Mesenchymal stem cell (in vitro differentiated cells and primary cell): ENCODE data around the gene OTX2.

Experiments
- DNase-seq: peaks from one replicate; pipeline ENCODE4 v3.0.0-alpha.2; 2013
- H2AFZ ChIP-seq: one replicate; pipeline ENCODE4 v1.6.1; 2013; ENCODE audit warnings: low read depth, mild to moderate bottlenecking, control low read depth, inconsistent platforms, low read length, moderate library complexity
- H2AK5ac ChIP-seq: 2 replicates; pipeline ENCODE4 v1.6.1; 2013; ENCODE audit warnings: low read length, moderate library complexity, mild to moderate bottlenecking, inconsistent platforms; ENCODE audit not compliant: severe bottlenecking
- H2BK120ac ChIP-seq: one replicate; pipeline ENCODE4 v1.6.1; 2013; ENCODE audit warnings: low read depth, mild to moderate bottlenecking, inconsistent platforms, low read length, moderate library complexity
- H2BK12ac ChIP-seq, 2 experiments: one replicate each; pipeline ENCODE4 v1.6.1; 2013; ENCODE audit warnings: inconsistent platforms in 2 of 2, low read length in 2 of 2, mild to moderate bottlenecking in 2 of 2, moderate library complexity in 2 of 2, control low read depth in 1 of 2
- H2BK15ac ChIP-seq: one replicate; pipeline ENCODE4 v1.6.1; 2013; ENCODE audit warnings: mild to moderate bottlenecking, low read depth, inconsistent platforms; ENCODE audit not compliant: poor library complexity, severe bottlenecking
- H2BK5ac ChIP-seq: 2 replicates; pipeline ENCODE4 v1.6.1; 2013; ENCODE audit warnings: low read depth, mild to moderate bottlenecking, low read length, control low read depth, inconsistent platforms; ENCODE audit not compliant: poor library complexity, severe bottlenecking
- H3K14ac ChIP-seq, 2 experiments: one replicate each; pipeline ENCODE4 v1.6.1; 2013; ENCODE audit warnings: inconsistent platforms in 2 of 2, low read length in 2 of 2, control low read depth in 1 of 2, mild to moderate bottlenecking in 1 of 2, moderate library complexity in 1 of 2
- H3K18ac ChIP-seq, 2 experiments: one replicate each; pipeline ENCODE4 v1.6.1; 2013; ENCODE audit warnings: inconsistent platforms in 2 of 2, low read length in 2 of 2, control low read depth in 1 of 2, low read depth in 1 of 2, mild to moderate bottlenecking in 1 of 2
- H3K23ac ChIP-seq, 2 experiments: one replicate each; pipeline ENCODE4 v1.6.1; 2013; ENCODE audit warnings: inconsistent platforms in 2 of 2, low read length in 2 of 2, mild to moderate bottlenecking in 2 of 2, moderate library complexity in 2 of 2, control low read depth in 1 of 2
- H3K27ac ChIP-seq: 2 replicates; pipeline ENCODE4 v1.5.1; 2013; ENCODE audit warnings: mild to moderate bottlenecking, moderate library complexity, low read length, control low read depth, inconsistent platforms; ENCODE audit not compliant: poor library complexity, severe bottlenecking
- H3K27me3 ChIP-seq, 2 experiments: 2 replicates each; pipeline versions ENCODE4 v1.6.1 to v1.7.0; 2013; ENCODE audit warnings: low read length in 2 of 2, mild to moderate bottlenecking in 2 of 2, moderate library complexity in 2 of 2, control low read depth in 1 of 2, inconsistent platforms in 1 of 2; ENCODE audit not compliant: control insufficient read depth in 1 of 2, insufficient read depth in 1 of 2
- H3K36me3 ChIP-seq, 2 experiments: 2 replicates each; pipeline versions ENCODE4 v1.6.1 to v1.7.0; 2013; ENCODE audit warnings: low read length in 2 of 2, control low read depth in 1 of 2, inconsistent platforms in 1 of 2, low read depth in 1 of 2, mild to moderate bottlenecking in 1 of 2; ENCODE audit not compliant: insufficient read depth in 2 of 2, control insufficient read depth in 1 of 2
- H3K4ac ChIP-seq, 2 experiments: one replicate each; pipeline ENCODE4 v1.6.1; 2013; ENCODE audit warnings: inconsistent platforms in 2 of 2, low read length in 2 of 2, mild to moderate bottlenecking in 2 of 2, moderate library complexity in 2 of 2, control low read depth in 1 of 2, low read depth in 1 of 2
- H3K4me1 ChIP-seq: 2 replicates; pipeline ENCODE4 v1.6.1; 2013; ENCODE audit warnings: low read depth, low read length, control low read depth; ENCODE audit not compliant: control insufficient read depth, insufficient read depth
- H3K4me2 ChIP-seq: 2 replicates; pipeline ENCODE4 v1.6.1; 2013; ENCODE audit warnings: low read length, mild to moderate bottlenecking, inconsistent platforms; ENCODE audit not compliant: poor library complexity, severe bottlenecking
- H3K4me3 ChIP-seq, 2 experiments: 2 replicates each; pipeline versions ENCODE4 v1.5.1 to v1.7.0; 2013; ENCODE audit warnings: low read length in 2 of 2, mild to moderate bottlenecking in 2 of 2, control low read depth in 1 of 2, low read depth in 1 of 2; ENCODE audit not compliant: insufficient read depth in 1 of 2
- H3K79me1 ChIP-seq: replicated peaks from 2 replicates; pipeline ENCODE4 v1.6.1; 2013; ENCODE audit warnings: mild to moderate bottlenecking, control low read depth, low read length, inconsistent platforms; ENCODE audit not compliant: poor library complexity, severe bottlenecking
- H3K9ac ChIP-seq: 2 replicates; pipeline ENCODE4 v1.7.0; 2013; ENCODE audit warnings: mild to moderate bottlenecking, low read length, moderate library complexity
- H3K9me3 ChIP-seq: 2 replicates; pipeline ENCODE4 v1.7.0; 2013; ENCODE audit warnings: mild to moderate bottlenecking, low read length; ENCODE audit not compliant: control insufficient read depth
- H4K8ac ChIP-seq: one replicate; pipeline ENCODE4 v1.6.1; 2013; ENCODE audit warnings: inconsistent platforms, mild to moderate bottlenecking, low read length, moderate library complexity
- H4K91ac ChIP-seq: one replicate; pipeline ENCODE4 v1.6.1; 2013; ENCODE audit warnings: mild to moderate bottlenecking, low read length, inconsistent platforms
- WGBS: methylation state at CpG from one replicate; pipeline ENCODE4 v1.1.7; 2013; ENCODE audit warnings: mixed read lengths; 5-methylcytosine and 5-hydroxymethylcytosine counted together

The OTX2 gene

GRCh38 chr14:56770512-56770911, 39.8 kb downstream of the OTX2 start:
- Histone ChIP-seq H3K9me3 (no peaks in the 10 kb centered on the region), H3K14ac (no peak overlapping the region), H3K18ac (no peak overlapping the region), H3K36me3 (no peaks in the 10 kb centered on the region), H4K91ac (no peak overlapping the region), H3K4me3 (no peak overlapping the region), H2AFZ (no peak overlapping the region), H3K4ac (no peak overlapping the region), H3K79me1 (no peaks in the 10 kb centered on the region), H3K27ac (no peak overlapping the region), H2BK15ac (no peak overlapping the region), H3K23ac (no peak overlapping the region), H3K4me2 (no peak overlapping the region), H2BK120ac (no peak overlapping the region), H2BK12ac (no peak overlapping the region), H3K27me3 (no peaks in the 10 kb centered on the region), H2BK5ac (no peak overlapping the region), H3K4me1 (no peaks in the 10 kb centered on the region), H4K8ac (no peak overlapping the region), H3K9ac (no peak overlapping the region), H2AK5ac (no peak overlapping the region)
- no peak for DNase-seq

GRCh38 chr14:56760164-56760914, 49.9 kb downstream of the OTX2 start:
- H3K14ac ChIP-seq = no peak overlapping the region
- DNase-seq = no peak
- H3K27ac ChIP-seq = no peak overlapping the region
- H3K4me3 ChIP-seq = no peak overlapping the region
- H3K4ac ChIP-seq = no peak overlapping the region
- H2BK120ac ChIP-seq = no peak overlapping the region
- H3K18ac ChIP-seq = no peak overlapping the region
- H2BK12ac ChIP-seq = no peak overlapping the region
- H3K9ac ChIP-seq = no peak overlapping the region
- no peak overlapping the region for H3K4me2 ChIP-seq
- no peaks in the 10 kb centered on the region for H3K36me3 ChIP-seq
- H3K27me3 ChIP-seq = no peaks in the 10 kb centered on the region
- H2AK5ac ChIP-seq = no peak overlapping the region
- H3K9me3 ChIP-seq = no peaks in the 10 kb centered on the region
- H4K91ac ChIP-seq = no peak overlapping the region
- peaks cover 1% of the 10 kb centered on the region for H3K4me1 ChIP-seq
- no peaks in the 10 kb centered on the region for H3K79me1 ChIP-seq
- H3K23ac ChIP-seq = no peak overlapping the region
- no peak overlapping the region for H2BK15ac ChIP-seq
- no peak overlapping the region for H2BK5ac ChIP-seq
- H4K8ac ChIP-seq = no peak overlapping the region
- no peak overlapping the region for H2AFZ ChIP-seq
- 49% methylated on average over 3 of the region's 6 CpGs for WGBS

DNA sequence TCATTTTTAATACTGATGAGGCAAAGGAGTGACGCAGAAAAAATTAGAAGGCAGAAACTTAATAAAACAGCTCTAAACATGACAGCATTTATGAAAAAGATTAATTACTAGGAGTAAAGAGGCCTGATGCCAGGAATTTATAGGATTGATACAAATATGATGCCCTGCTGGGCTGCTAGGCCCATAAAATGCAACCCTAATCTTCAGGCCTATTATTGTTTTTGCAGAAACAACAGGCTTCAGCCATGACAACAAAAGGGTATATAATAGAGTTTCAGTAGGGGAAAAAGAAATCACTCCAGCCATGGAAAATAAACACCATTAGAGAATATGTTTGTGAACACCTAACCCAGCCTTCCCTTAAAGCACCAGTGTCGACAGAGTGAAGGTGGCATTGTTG, 50.6 kb downstream of the OTX2 start:
- no peak overlapping the region for H2BK15ac ChIP-seq
- H2BK12ac ChIP-seq = no peak overlapping the region
- no peak overlapping the region for H2AK5ac ChIP-seq
- H3K4me1 ChIP-seq = no peaks in the 10 kb centered on the region
- H4K91ac ChIP-seq = no peak overlapping the region
- H2BK120ac ChIP-seq = no peak overlapping the region
- no peak overlapping the region for H3K23ac ChIP-seq
- no peaks in the 10 kb centered on the region for H3K36me3 ChIP-seq
- WGBS = no CpG with 5 or more reads among the region's 2 CpGs
- DNase-seq = no peak
- no peak overlapping the region for H4K8ac ChIP-seq
- no peak overlapping the region for H3K4ac ChIP-seq
- H3K9ac ChIP-seq = no peak overlapping the region
- H3K27me3 ChIP-seq = no peaks in the 10 kb centered on the region
- no peak overlapping the region for H2AFZ ChIP-seq
- no peak overlapping the region for H3K27ac ChIP-seq
- no peaks in the 10 kb centered on the region for H3K9me3 ChIP-seq
- no peak overlapping the region for H3K18ac ChIP-seq
- H2BK5ac ChIP-seq = no peak overlapping the region
- no peak overlapping the region for H3K4me2 ChIP-seq
- no peak overlapping the region for H3K4me3 ChIP-seq
- no peak overlapping the region for H3K14ac ChIP-seq
- H3K79me1 ChIP-seq = no peaks in the 10 kb centered on the region

GRCh38 chr14:56759094-56759493, 51.2 kb downstream of the OTX2 start:
- H3K4me1 ChIP-seq = no peaks in the 10 kb centered on the region
- H2BK5ac ChIP-seq = no peak overlapping the region
- H2BK12ac ChIP-seq = no peak overlapping the region

More at GRCh38 chr14:56759094-56759493, 51.2 kb downstream of the OTX2 start:
- H3K18ac ChIP-seq = no peak overlapping the region
- H4K91ac ChIP-seq = no peak overlapping the region
- no peak overlapping the region for H3K23ac ChIP-seq
- H2AFZ ChIP-seq = no peak overlapping the region
- no peak overlapping the region for H3K27ac ChIP-seq
- no peaks in the 10 kb centered on the region for H3K9me3 ChIP-seq
- H3K27me3 ChIP-seq = no peaks in the 10 kb centered on the region
- no peak for DNase-seq
- no peak overlapping the region for H3K14ac ChIP-seq
- 81% methylated on average over 5 of the region's 5 CpGs for WGBS
- H3K9ac ChIP-seq = no peak overlapping the region
- H2AK5ac ChIP-seq = no peak overlapping the region
- H4K8ac ChIP-seq = no peak overlapping the region
- H3K4me2 ChIP-seq = no peak overlapping the region
- no peaks in the 10 kb centered on the region for H3K79me1 ChIP-seq
- H3K4me3 ChIP-seq = no peak overlapping the region
- H2BK15ac ChIP-seq = no peak overlapping the region
- no peaks in the 10 kb centered on the region for H3K36me3 ChIP-seq
- H3K4ac ChIP-seq = no peak overlapping the region
- H2BK120ac ChIP-seq = no peak overlapping the region
